HG02571 (cell line): ENCODE measurements around the gene OR1L8.

Experiments
- ATAC-seq: cut with Tn5 transposase; IDR thresholded peaks from one replicate; pipeline ENCODE4 v1.9.1; 2021; ENCODE audit warnings: mild to moderate bottlenecking, moderate library complexity; ENCODE audit not compliant: unreplicated experiment

Gene OR1L8

DNA sequence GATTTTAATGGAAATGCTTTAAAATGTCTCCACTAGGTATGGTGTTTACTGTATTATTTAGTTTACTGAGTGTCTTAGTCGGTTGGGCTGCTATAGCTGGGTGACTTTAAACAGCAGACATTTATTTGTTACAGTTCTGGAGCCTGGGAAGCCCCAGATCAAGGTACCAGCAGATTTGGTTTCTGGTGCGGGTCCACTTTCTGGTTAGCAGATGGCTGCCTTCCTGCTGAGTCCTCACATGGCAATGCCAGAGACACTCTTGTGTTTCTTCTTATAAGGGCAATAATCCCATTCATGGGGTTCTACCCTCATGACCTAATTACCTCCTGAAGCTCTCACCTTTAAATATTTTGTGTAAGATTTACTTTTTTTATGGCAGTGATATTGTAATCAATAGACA lies 65.0 kb downstream of the OR1L8 start:
- no peak for ATAC-seq
